H9 (cell line): ENCODE measurements around the gene TRPM8. TPM values are rescaled to one million over a fixed set of nuclear protein-coding genes. Genes with fewer than 3 reads are reported as not detected.

Source experiments
- DNase-seq: peaks from one replicate; pipeline ENCODE4 v3.0.0-alpha.2; 2017
- H2AFZ ChIP-seq: one replicate; pipeline ENCODE4 v1.6.1; 2013; ENCODE audit warnings: mild to moderate bottlenecking, low read length, control low read depth, moderate library complexity
- H2AK5ac ChIP-seq: 2 replicates; pipeline ENCODE4 v1.6.1; 2013; ENCODE audit warnings: low read length, control low read depth, mixed read lengths; ENCODE audit not compliant: insufficient read length
- H2BK120ac ChIP-seq: one replicate; pipeline ENCODE4 v1.6.1; 2013; ENCODE audit warnings: low read depth, mild to moderate bottlenecking, low read length, control low read depth, inconsistent platforms; ENCODE audit not compliant: poor library complexity, severe bottlenecking
- H2BK12ac ChIP-seq: 2 replicates; pipeline ENCODE4 v1.6.1; 2013; ENCODE audit warnings: low read length, control low read depth, mixed read lengths, low read depth; ENCODE audit not compliant: insufficient read length
- H2BK15ac ChIP-seq: 2 replicates; pipeline ENCODE4 v1.6.1; 2013; ENCODE audit warnings: low read depth, low read length, control low read depth
- H2BK20ac ChIP-seq: one replicate; pipeline ENCODE4 v1.6.1; 2013; ENCODE audit warnings: low read depth, mild to moderate bottlenecking, low read length, control low read depth, inconsistent platforms; ENCODE audit not compliant: poor library complexity, severe bottlenecking
- H2BK5ac ChIP-seq: 2 replicates; pipeline ENCODE4 v1.6.1; 2013; ENCODE audit warnings: low read length, control low read depth, mixed read lengths; ENCODE audit not compliant: insufficient read length
- H3K14ac ChIP-seq: 2 replicates; pipeline ENCODE4 v1.6.1; 2013; ENCODE audit warnings: low read length, control low read depth; ENCODE audit not compliant: insufficient read depth
- H3K18ac ChIP-seq: 2 replicates; pipeline ENCODE4 v1.6.1; 2013; ENCODE audit warnings: low read depth, mild to moderate bottlenecking, mixed read lengths, low read length, control low read depth; ENCODE audit not compliant: insufficient read length
- H3K23ac ChIP-seq: 2 replicates; pipeline ENCODE4 v1.6.1; 2013; ENCODE audit warnings: low read length, control low read depth, mixed read lengths, low read depth; ENCODE audit not compliant: insufficient read length
- H3K23me2 ChIP-seq: 2 replicates; pipeline ENCODE4 v1.6.1; 2013; ENCODE audit warnings: low read depth, mild to moderate bottlenecking, mixed read lengths, low read length, control low read depth; ENCODE audit not compliant: insufficient read length, poor library complexity, severe bottlenecking
- H3K27ac ChIP-seq: 2 replicates; pipeline ENCODE4 v1.5.1; 2013; ENCODE audit warnings: low read length, control low read depth, mixed read lengths, low read depth; ENCODE audit not compliant: insufficient read length
- H3K27me3 ChIP-seq: 2 replicates; pipeline ENCODE4 v1.6.1; 2013; ENCODE audit warnings: low read length, control low read depth, inconsistent platforms; ENCODE audit not compliant: insufficient read depth
- H3K4ac ChIP-seq: 2 replicates; pipeline ENCODE4 v1.6.1; 2013; ENCODE audit warnings: low read depth, mild to moderate bottlenecking, control low read depth, inconsistent platforms, low read length, moderate library complexity
- H3K4me1 ChIP-seq: 2 replicates; pipeline ENCODE4 v1.6.1; 2013; ENCODE audit warnings: low read length, control low read depth, inconsistent platforms; ENCODE audit not compliant: insufficient read depth
- H3K4me2 ChIP-seq: 2 replicates; pipeline ENCODE4 v1.6.1; 2013; ENCODE audit warnings: low read length, control low read depth, mixed read lengths; ENCODE audit not compliant: insufficient read length, insufficient read depth
- H3K56ac ChIP-seq: 2 replicates; pipeline ENCODE4 v1.6.1; 2013; ENCODE audit warnings: low read depth, mild to moderate bottlenecking, mixed read lengths, low read length, control low read depth; ENCODE audit not compliant: insufficient read length
- H3K79me1 ChIP-seq: 2 replicates; pipeline ENCODE4 v1.6.1; 2013; ENCODE audit warnings: low read depth, mild to moderate bottlenecking, moderate library complexity, low read length, control low read depth, inconsistent platforms; ENCODE audit not compliant: insufficient read depth, poor library complexity, severe bottlenecking
- H3K79me2 ChIP-seq: 2 replicates; pipeline ENCODE4 v1.6.1; 2013; ENCODE audit warnings: low read length, control low read depth, inconsistent platforms; ENCODE audit not compliant: insufficient read depth
- H3K9ac ChIP-seq: 2 replicates; pipeline ENCODE4 v1.6.1; 2013; ENCODE audit warnings: low read length, control low read depth, mixed read lengths; ENCODE audit not compliant: insufficient read length; ENCODE audit errors: extremely low read depth
- H3K9me3 ChIP-seq: one replicate; pipeline ENCODE4 v1.6.1; 2013; ENCODE audit warnings: low read depth, low read length, inconsistent platforms; ENCODE audit not compliant: control insufficient read depth
- H3T11ph ChIP-seq: one replicate; pipeline ENCODE4 v1.6.1; 2013; ENCODE audit warnings: mild to moderate bottlenecking, low read length, control low read depth, inconsistent platforms
- H4K20me1 ChIP-seq: one replicate; pipeline ENCODE4 v1.6.1; 2013; ENCODE audit not compliant: control insufficient read depth, insufficient read length, insufficient read depth
- H4K5ac ChIP-seq: 2 replicates; pipeline ENCODE4 v1.6.1; 2013; ENCODE audit warnings: low read depth, mild to moderate bottlenecking, mixed read lengths, low read length, control low read depth; ENCODE audit not compliant: insufficient read length
- H4K8ac ChIP-seq: replicated peaks from 2 replicates; pipeline ENCODE4 v1.6.1; 2013; ENCODE audit warnings: low read length, control low read depth, mixed read lengths, low read depth; ENCODE audit not compliant: insufficient read length
- H4K91ac ChIP-seq: 2 replicates; pipeline ENCODE4 v1.6.1; 2013; ENCODE audit warnings: low read depth, mild to moderate bottlenecking, moderate library complexity, mixed read lengths, low read length, control low read depth; ENCODE audit not compliant: insufficient read length
- H3K27ac Mint-ChIP-seq, 3 experiments: 2 replicates in 2 of 3; 3 replicates in 1 of 3; pipeline ENCODE4 v1.8.0; 2020 to 2021; ENCODE audit warnings: mixed read lengths in 3 of 3, mild to moderate bottlenecking in 1 of 3, moderate library complexity in 1 of 3
- H3K27me3 Mint-ChIP-seq: 2 replicates; pipeline ENCODE4 v1.8.0; 2021; ENCODE audit warnings: low read depth, mild to moderate bottlenecking, moderate library complexity, mixed read lengths
- H3K36me3 Mint-ChIP-seq, 3 experiments: 2 replicates in 2 of 3; 3 replicates in 1 of 3; pipeline ENCODE4 v1.8.0; 2020 to 2021; ENCODE audit warnings: low read depth in 3 of 3, mixed read lengths in 3 of 3; ENCODE audit not compliant: insufficient read depth in 1 of 3
- H3K4me1 Mint-ChIP-seq, 2 experiments: 2 replicates each; pipeline ENCODE4 v1.8.0; 2020; ENCODE audit warnings: mixed read lengths in 2 of 2
- H3K4me3 Mint-ChIP-seq, 2 experiments: 2 replicates in 1 of 2; 3 replicates in 1 of 2; pipeline ENCODE4 v1.8.0; 2020 to 2021; ENCODE audit warnings: mild to moderate bottlenecking in 2 of 2, mixed read lengths in 2 of 2, moderate library complexity in 1 of 2
- H3K9me3 Mint-ChIP-seq, 2 experiments: 2 replicates in 1 of 2; 3 replicates in 1 of 2; pipeline ENCODE4 v1.8.0; 2020; ENCODE audit warnings: mild to moderate bottlenecking in 2 of 2, mixed read lengths in 2 of 2, moderate library complexity in 1 of 2
- CTCF ChIP-seq: fragments of 200-600 bp; sonication (generic); conservative IDR thresholded peaks from 3 replicates; pipeline ENCODE4 v1.8.0; 2021; ENCODE audit warnings: antibody characterized with exemption, mild to moderate bottlenecking
- WGBS: extraction: QIAGEN DNeasy Blood & Tissue Kit; methylation state at CpG from one replicate; pipeline ENCODE4 v1.1.7; 2013; ENCODE audit warnings: missing lambda C conversion rate, low lambda C conversion rate, mixed read lengths; ENCODE audit not compliant: insufficient read length; ENCODE audit errors: extremely low coverage; 5-methylcytosine and 5-hydroxymethylcytosine counted together
- total RNA-seq: library from RNA; stranded (reverse); gene quantifications from 2 replicates; pipeline ENCODE4 v1.2.1, GENCODE V29; 2021

TRPM8 gene
- total RNA-seq, 1 experiment from 2014 or later: 0.28 TPM

DNA sequence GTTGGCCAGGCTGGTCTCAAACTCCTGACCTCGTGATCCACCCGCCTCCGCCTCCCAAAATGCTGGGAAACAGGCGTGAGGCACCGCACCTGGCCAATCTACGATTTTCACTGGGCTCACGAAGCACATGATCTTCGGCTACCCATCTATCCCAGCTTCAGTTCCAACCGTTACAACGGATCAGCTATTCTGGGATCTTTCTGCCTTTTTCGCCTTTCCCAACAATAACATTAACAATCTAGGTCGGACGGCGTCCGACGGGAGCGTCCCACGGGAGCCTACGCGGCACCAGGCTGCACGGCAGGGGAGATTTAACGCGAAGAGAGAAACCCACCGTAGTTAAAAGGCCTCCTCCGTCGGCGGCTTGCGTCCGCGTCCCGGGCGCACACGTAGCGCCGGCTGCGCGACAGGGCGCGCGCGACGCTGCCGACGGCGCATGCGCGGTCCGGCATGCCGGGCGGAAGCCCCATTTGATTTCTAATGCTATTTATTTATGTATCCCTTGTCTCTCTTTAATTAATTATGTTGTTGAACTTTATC lies 49.1 kb upstream of the TRPM8 start, which contains the start of gene MSL3B:
Gene MSL3B, minus strand, starts transcription at position 394 of the 540 bp plus-strand sequence.
- H2BK120ac ChIP-seq: no peak within 1 kb of the TSS
- Mint-ChIP-seq H3K27me3 (peaks cover 33% of the 10 kb centered on the region), H3K9me3 (peaks cover 11 to 13% of the 10 kb centered on the region in 2 experiments), H3K4me1 (peaks cover 8 to 11% of the 10 kb centered on the region in 2 experiments; a peak in 3 of 4 replicates), H3K36me3 (peaks cover 17 to 25% (median 21%) of the 10 kb centered on the region in 3 experiments; a peak in 6 of 7 replicates), H3K27ac (peak within 1 kb of the TSS; percentile 66 to 91 (median 78); a peak in 4 of 7 replicates), H3K4me3 (peak within 1 kb of the TSS; percentile 80 to 90)
- no peak within 1 kb of the TSS for H4K91ac ChIP-seq
- H2BK15ac ChIP-seq: no peak within 1 kb of the TSS
- no peaks in the 10 kb centered on the region for H3K27me3 ChIP-seq
- peak within 1 kb of the TSS; percentile 39 for H3K4me2 ChIP-seq
- DNase-seq: peak; percentile 61
- H3K56ac ChIP-seq: no peak within 1 kb of the TSS
- no peak within 1 kb of the TSS for H3K23ac ChIP-seq
- no peak within 1 kb of the TSS for H3K27ac ChIP-seq
- no peaks in the 10 kb centered on the region for H3K23me2 ChIP-seq
- no peaks in the 10 kb centered on the region for H3K4me1 ChIP-seq
- H2AFZ ChIP-seq: peak within 1 kb of the TSS; percentile 76
- no peak within 1 kb of the TSS for H2BK5ac ChIP-seq
- no peak within 1 kb of the TSS for H3K4ac ChIP-seq
- H3K9ac ChIP-seq: peak within 1 kb of the TSS; percentile 40
- H3K79me2 ChIP-seq: no peaks in the 10 kb centered on the region
- H3K79me1 ChIP-seq: no peaks in the 10 kb centered on the region
- no peak for TF ChIP-seq CTCF
- no peaks in the 10 kb centered on the region for H4K20me1 ChIP-seq
- H4K8ac ChIP-seq: no peak within 1 kb of the TSS
- no CpG with 5 or more reads among the region's 50 CpGs for WGBS
- H3K14ac ChIP-seq: peak within 1 kb of the TSS; percentile 77
- no peak within 1 kb of the TSS for H2BK20ac ChIP-seq
- H2BK12ac ChIP-seq: no peak within 1 kb of the TSS
- H3K9me3 ChIP-seq: no peaks in the 10 kb centered on the region
- H3K18ac ChIP-seq: peak within 1 kb of the TSS; percentile 60
- H4K5ac ChIP-seq: peak within 1 kb of the TSS; percentile 2
- no peak within 1 kb of the TSS for H2AK5ac ChIP-seq
- H3T11ph ChIP-seq: no peak within 1 kb of the TSS
